Transverse colon (tissue), 4 donors: Measurements from ENCODE around the gene VWA3A.

Experiments used
- EP300 ChIP-seq: sonication (generic); formaldehyde crosslinking; IDR thresholded peaks from one replicate; pipeline ENCODE4 v1.6.1; 2017; ENCODE audit warnings: antibody characterized with exemption, low read depth
- POLR2A ChIP-seq: fragments of 450-650 bp; IDR thresholded peaks from one replicate; pipeline ENCODE4 v1.6.1; 2016; ENCODE audit warnings: antibody characterized with exemption, mild to moderate bottlenecking, moderate library complexity
- POLR2AphosphoS5 ChIP-seq, 3 donors: sonication (generic); formaldehyde crosslinking; IDR thresholded peaks; one replicate each; pipeline ENCODE4 v1.6.1; 2016; ENCODE audit warnings: antibody characterized with exemption in 3 of 3
- TF ChIP-seq, protein P1 (sequence below), 5 experiments: fragments of 200-600 bp in 3 of 5; fragments of 450-650 bp in 2 of 5; sonication (generic) in 3 of 5; IDR thresholded peaks; 1 replicate in 2 of 5; 2 replicates in 3 of 5; pipeline ENCODE4 v1.5.1; 2016 to 2017; ENCODE audit warnings: antibody characterized with exemption in 5 of 5, inconsistent platforms in 3 of 5, mild to moderate bottlenecking in 2 of 5, moderate library complexity in 1 of 5

DNA sequence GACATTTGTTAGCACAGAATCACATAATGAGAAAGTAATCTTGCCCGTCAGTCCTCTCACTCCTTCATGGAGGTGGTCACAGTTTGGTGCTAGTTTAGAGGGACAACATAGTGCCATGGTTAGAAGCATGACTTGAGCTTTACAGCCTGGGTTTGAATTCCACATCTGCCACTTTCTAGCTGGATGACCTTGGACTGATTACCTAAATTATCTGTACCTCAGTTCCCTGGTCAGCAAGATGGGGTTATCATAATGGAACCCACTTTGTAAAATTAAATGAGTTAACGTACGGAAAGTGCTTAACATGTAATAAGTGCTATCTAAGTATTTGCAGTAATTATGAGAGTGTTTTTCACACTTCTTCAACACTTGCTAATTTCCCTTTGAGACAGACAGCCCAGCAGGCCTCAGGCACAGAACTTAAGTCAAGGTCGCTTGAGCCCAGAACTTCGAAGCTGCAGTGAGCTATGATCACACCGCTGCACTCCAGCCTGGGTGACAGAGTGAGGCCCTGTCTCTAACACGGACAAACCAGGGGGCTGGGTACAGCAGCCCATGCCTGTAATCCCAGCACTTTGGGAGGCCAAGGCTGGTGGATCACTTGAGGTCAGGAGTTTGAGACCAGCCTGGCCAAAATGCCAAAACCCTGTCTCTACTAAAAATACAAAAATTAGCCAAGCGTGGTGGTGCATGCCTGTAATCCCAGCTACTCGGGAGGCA is 7.1 kb downstream of the VWA3A start:
- TF ChIP-seq POLR2AphosphoS5 (IDR thresholded peaks at IDR 0.05) = no peak
- TF ChIP-seq, protein P1, sequence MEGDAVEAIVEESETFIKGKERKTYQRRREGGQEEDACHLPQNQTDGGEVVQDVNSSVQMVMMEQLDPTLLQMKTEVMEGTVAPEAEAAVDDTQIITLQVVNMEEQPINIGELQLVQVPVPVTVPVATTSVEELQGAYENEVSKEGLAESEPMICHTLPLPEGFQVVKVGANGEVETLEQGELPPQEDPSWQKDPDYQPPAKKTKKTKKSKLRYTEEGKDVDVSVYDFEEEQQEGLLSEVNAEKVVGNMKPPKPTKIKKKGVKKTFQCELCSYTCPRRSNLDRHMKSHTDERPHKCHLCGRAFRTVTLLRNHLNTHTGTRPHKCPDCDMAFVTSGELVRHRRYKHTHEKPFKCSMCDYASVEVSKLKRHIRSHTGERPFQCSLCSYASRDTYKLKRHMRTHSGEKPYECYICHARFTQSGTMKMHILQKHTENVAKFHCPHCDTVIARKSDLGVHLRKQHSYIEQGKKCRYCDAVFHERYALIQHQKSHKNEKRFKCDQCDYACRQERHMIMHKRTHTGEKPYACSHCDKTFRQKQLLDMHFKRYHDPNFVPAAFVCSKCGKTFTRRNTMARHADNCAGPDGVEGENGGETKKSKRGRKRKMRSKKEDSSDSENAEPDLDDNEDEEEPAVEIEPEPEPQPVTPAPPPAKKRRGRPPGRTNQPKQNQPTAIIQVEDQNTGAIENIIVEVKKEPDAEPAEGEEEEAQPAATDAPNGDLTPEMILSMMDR (IDR thresholded peaks at IDR 0.05) = no peak
- no peak for TF ChIP-seq POLR2A
- no peak for TF ChIP-seq EP300
